Lung (tissue), 12 donors: ENCODE results near the gene EPM2AIP1. TPM values are rescaled to one million over a fixed set of nuclear protein-coding genes. Genes with fewer than 3 reads are reported as not detected.

ENCODE experiments used
- ATAC-seq: fragments of 200-7000 bp; cut with Tn5 transposase; one replicate; pipeline ENCODE4 v1.9.1; 2020; ENCODE audit warnings: moderate number of reproducible peaks; ENCODE audit not compliant: insufficient read depth, low FRiP score
- DNase-seq, 3 donors: peaks; one replicate each; pipeline ENCODE4 v3.0.0-alpha.2; 2013 to 2017
- H3K27ac ChIP-seq, 2 donors: one replicate each; pipeline ENCODE4 v1.5.1; 2013; ENCODE audit warnings: mild to moderate bottlenecking in 2 of 2, moderate library complexity in 2 of 2, control low read depth in 1 of 2, inconsistent platforms in 1 of 2, low read depth in 1 of 2, low read length in 1 of 2
- H3K27me3 ChIP-seq, 3 donors: one replicate each; pipeline ENCODE4 v1.5.1; 2013; ENCODE audit warnings: low read length in 2 of 3; ENCODE audit not compliant: control insufficient read depth in 3 of 3, insufficient read depth in 3 of 3
- H3K36me3 ChIP-seq, 4 donors: one replicate each; pipeline ENCODE4 v1.5.1; 2013; ENCODE audit warnings: low read length in 4 of 4, mild to moderate bottlenecking in 1 of 4, moderate library complexity in 1 of 4; ENCODE audit not compliant: control insufficient read depth in 4 of 4, insufficient read depth in 4 of 4
- H3K4me1 ChIP-seq, 5 donors: one replicate each; pipeline ENCODE4 v1.5.1; 2013; ENCODE audit warnings: low read length in 5 of 5, mild to moderate bottlenecking in 2 of 5, moderate library complexity in 1 of 5; ENCODE audit not compliant: control insufficient read depth in 5 of 5, insufficient read depth in 5 of 5
- H3K4me3 ChIP-seq: one replicate; pipeline ENCODE4 v1.5.1; 2013; ENCODE audit warnings: mild to moderate bottlenecking, control low read depth, moderate library complexity
- H3K9ac ChIP-seq, 2 donors: one replicate each; pipeline ENCODE4 v1.5.1; 2013; ENCODE audit warnings: low read length in 2 of 2, control low read depth in 1 of 2; ENCODE audit not compliant: insufficient read depth in 1 of 2
- H3K9me3 ChIP-seq, 4 donors: one replicate each; pipeline ENCODE4 v1.5.1; 2013; ENCODE audit warnings: low read length in 3 of 4, mild to moderate bottlenecking in 1 of 4, moderate library complexity in 1 of 4; ENCODE audit not compliant: control insufficient read depth in 4 of 4, insufficient read depth in 3 of 4
- WGBS, 2 donors: extraction: QIAGEN DNeasy Blood & Tissue Kit; methylation state at CpG; one replicate each; pipeline ENCODE4 v1.1.7; 2013; 5-methylcytosine and 5-hydroxymethylcytosine counted together
- polyA plus RNA-seq, 2 donors: library from polyadenylated mRNA; stranded (reverse); fragments of 200-250 nt; gene quantifications; one replicate each; pipeline ENCODE4 v1.2.1, GENCODE V29; 2013
- total RNA-seq, 2 donors: library from RNA; depleted of rRNA in 1 of 2; stranded (reverse); fragments of >200 nt in 1 of 2; gene quantifications; one replicate each; pipeline ENCODE4 v1.2.1, GENCODE V29; 2014 to 2021
- TF ChIP-seq, protein P1 (sequence below): IDR thresholded peaks from 2 replicates; pipeline ENCODE4 v1.5.1; 2012; ENCODE audit warnings: mild to moderate bottlenecking; ENCODE audit errors: control extremely low read depth, extremely low read depth
- donor health status: control.
- donor health status: control.
- donor health status: Bipolar disorder and iron deficiency.
- donor health status: healthy.
- donor health status: DM: yes; HTN: yes; CAD: no.

EPM2AIP1 gene
- total and polyA plus RNA-seq, 4 donors: 7.1 to 62.6 (median 13.9) TPM

DNA sequence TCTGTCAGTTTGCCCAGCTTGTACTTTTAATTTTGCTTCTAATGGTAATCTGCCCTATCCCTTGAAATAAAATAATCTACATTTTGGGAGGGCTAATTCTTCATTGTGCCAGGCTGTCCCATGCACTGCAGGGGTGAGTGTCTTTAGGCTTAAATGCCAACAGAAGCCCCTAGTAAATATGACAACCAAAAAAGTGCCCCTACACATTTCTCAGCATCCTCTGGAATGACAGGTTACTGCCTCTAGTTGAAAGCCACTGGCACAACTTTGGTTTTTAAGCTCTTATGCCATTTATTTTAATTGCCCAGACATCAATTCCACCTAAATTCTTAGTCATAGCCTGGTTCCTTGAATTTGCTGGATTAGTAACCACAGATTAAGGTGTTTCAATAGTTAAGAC is 3.4 kb downstream of the EPM2AIP1 start:
- Histone ChIP-seq H3K27ac (peak overlapping the region in 1 of 2 donors; percentile 4), H3K9ac (peak overlapping the region; percentile 17 to 45), H3K36me3 (peaks cover 10 to 29% (median 20%) of the 10 kb centered on the region in 4 donors), H3K4me3 (no peak overlapping the region), H3K27me3 (no peaks in the 10 kb centered on the region), H3K9me3 (no peaks in the 10 kb centered on the region), H3K4me1 (peaks cover 0 to 42% (median 16%) of the 10 kb centered on the region in 5 donors)
- ATAC-seq (no peak), DNase-seq (no peak)
- TF ChIP-seq, protein P1, sequence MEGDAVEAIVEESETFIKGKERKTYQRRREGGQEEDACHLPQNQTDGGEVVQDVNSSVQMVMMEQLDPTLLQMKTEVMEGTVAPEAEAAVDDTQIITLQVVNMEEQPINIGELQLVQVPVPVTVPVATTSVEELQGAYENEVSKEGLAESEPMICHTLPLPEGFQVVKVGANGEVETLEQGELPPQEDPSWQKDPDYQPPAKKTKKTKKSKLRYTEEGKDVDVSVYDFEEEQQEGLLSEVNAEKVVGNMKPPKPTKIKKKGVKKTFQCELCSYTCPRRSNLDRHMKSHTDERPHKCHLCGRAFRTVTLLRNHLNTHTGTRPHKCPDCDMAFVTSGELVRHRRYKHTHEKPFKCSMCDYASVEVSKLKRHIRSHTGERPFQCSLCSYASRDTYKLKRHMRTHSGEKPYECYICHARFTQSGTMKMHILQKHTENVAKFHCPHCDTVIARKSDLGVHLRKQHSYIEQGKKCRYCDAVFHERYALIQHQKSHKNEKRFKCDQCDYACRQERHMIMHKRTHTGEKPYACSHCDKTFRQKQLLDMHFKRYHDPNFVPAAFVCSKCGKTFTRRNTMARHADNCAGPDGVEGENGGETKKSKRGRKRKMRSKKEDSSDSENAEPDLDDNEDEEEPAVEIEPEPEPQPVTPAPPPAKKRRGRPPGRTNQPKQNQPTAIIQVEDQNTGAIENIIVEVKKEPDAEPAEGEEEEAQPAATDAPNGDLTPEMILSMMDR: no peak

DNA sequence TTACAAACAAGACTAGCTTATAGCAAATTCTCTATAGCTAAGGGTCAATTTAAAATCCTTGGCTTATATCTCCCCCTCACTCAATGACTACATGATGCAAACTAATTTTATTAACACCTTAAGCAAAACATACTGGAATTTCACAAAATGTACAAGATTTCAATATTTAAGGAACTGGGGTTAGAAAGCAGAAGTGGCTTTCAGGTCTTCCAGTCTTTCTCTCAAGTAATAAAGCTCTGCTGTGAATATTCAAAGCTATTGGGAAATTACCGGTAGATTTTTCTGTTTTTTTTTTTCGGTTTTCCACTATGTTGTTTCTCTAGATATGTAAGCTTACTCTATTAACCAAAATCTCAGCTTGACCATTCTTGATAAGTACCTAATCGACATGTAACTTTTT is 3.9 kb downstream of the EPM2AIP1 start:
- no peak for DNase-seq
- Histone ChIP-seq H3K9me3 (no peaks in the 10 kb centered on the region), H3K4me3 (no peak overlapping the region), H3K27ac (no peak overlapping the region), H3K27me3 (no peaks in the 10 kb centered on the region), H3K36me3 (peaks cover 14 to 34% (median 22%) of the 10 kb centered on the region in 4 donors), H3K9ac (peak overlapping the region; percentile 17 to 45), H3K4me1 (peaks cover 0 to 37% (median 16%) of the 10 kb centered on the region in 5 donors)
- TF ChIP-seq, protein P1: no peak
- WGBS, 2 donors: 28 to 48% methylated on average over 3 of the region's 3 CpGs
- ATAC-seq: no peak

DNA sequence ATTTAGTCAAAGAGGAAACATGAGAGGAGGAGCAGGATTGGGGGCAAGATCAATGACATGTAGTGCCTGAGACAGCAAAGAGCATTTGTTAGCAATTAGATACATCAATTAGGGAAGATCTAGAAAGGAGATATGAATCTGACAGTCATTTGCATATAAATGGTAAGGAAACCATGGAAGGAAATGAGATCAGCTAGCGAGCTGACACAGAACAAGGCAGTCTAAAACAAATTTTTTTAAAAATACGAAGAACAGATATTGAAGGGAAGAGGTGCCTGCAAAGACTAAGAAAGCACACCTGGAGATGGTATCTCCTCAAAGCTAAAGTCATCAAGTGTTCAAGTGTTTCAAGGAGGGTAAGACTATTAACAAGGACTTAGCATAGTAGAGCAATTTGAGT is 4.6 kb downstream of the EPM2AIP1 start:
- Histone ChIP-seq H3K9ac (no peak overlapping the region), H3K4me3 (no peak overlapping the region), H3K27me3 (no peaks in the 10 kb centered on the region), H3K36me3 (peaks cover 15 to 39% (median 25%) of the 10 kb centered on the region in 4 donors), H3K9me3 (no peaks in the 10 kb centered on the region), H3K27ac (no peak overlapping the region), H3K4me1 (peaks cover 0 to 35% (median 16%) of the 10 kb centered on the region in 5 donors)
- WGBS, 2 donors: 42 to 51% methylated on average over 2 of the region's 2 CpGs
- no peak for ATAC-seq
- TF ChIP-seq, protein P1: no peak
- DNase-seq: no peak

DNA sequence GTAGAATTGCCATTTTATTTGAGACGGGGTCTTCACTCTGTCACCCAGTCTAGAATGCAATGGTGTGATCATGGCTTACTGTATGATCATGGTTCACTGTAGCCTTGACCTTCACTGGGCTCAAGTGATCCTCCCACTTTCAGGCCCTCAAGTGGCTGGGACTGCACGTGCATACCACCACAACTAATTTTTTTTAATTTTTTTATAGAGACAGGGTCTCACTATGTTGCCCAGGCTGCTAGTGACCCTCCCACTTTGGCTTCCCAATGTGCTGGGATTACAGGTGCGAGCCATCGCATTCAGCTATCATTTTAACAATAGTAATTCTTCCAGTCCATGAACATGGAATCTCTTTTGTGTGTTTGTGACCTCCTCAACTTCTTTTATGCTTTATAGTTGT is 11.9 kb downstream of the EPM2AIP1 start:
- Histone ChIP-seq H3K4me1 (no peaks in the 10 kb centered on the region), H3K27ac (no peak overlapping the region), H3K27me3 (no peaks in the 10 kb centered on the region), H3K36me3 (peaks cover 15 to 33% (median 27%) of the 10 kb centered on the region in 4 donors), H3K4me3 (no peak overlapping the region), H3K9ac (no peak overlapping the region), H3K9me3 (peaks cover 0 to 4% (median under 1%) of the 10 kb centered on the region in 4 donors)
- TF ChIP-seq, protein P1: no peak
- ATAC-seq (no peak), DNase-seq (no peak)
- WGBS, 2 donors: 95 to 97% methylated on average over 4 of the region's 4 CpGs
